ENCODE measurements around the gene AFF2. TPM values are rescaled to one million over a fixed set of nuclear protein-coding genes. Genes with fewer than 3 reads are reported as not detected.

Gene AFF2
- total and polyA plus RNA-seq, 5 donors from 2014 or later = 1.1 TPM; not detected in 4

DNA sequence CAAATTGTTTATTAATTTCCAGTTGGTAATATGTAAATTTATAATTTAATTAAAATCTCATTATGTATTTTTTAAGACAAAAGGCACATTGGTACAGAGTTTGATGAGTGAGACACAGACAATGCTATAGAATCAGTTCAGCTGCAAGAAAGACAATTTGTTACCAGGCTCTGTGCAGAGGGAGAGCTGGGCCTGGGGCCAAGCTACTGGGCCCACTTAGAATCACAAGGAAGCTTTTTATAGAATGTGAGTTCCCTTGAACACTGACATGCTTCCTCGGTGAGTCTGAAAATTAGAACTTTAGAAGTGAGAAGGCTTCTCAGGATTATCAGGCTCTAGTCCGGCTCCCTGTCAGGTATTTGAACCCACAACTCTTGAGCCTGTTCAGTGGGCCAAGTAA is 129.0 kb downstream of the AFF2 start:
- DNase-seq = no peak
- no peaks in the 10 kb centered on the region for H3K27me3 Mint-ChIP-seq

DNA sequence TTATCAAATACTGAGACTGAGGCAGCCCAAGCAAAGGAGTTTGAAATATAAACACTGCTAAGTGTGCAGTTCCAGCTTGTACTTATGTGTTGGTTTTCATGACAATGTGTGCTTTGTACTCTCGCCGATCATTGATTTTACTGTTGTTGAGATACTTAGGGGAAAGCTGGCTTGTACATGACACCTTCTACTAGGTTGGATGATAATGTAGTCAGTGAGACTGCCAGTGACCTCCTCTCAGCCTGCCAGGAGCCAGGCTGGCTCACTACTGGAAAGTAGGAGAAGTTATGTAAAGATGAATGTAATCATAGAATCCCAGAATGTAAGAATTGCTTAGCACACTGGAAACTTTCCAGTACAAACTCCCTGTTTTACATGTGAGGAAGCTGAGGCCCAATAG is 132.0 kb downstream of the AFF2 start:
- no peak overlapping the region for H3K4me3 ChIP-seq (ENCODE audit: low read depth, low read length)
- DNase-seq (no peak), ATAC-seq (ENCODE audit: low read depth in 2 of 2) (no peak)
- Mint-ChIP-seq H3K27ac (no peak overlapping the region), H3K9me3 (no peaks in the 10 kb centered on the region), H3K27me3 (no peaks in the 10 kb centered on the region), H3K36me3 (no peaks in the 10 kb centered on the region), H3K4me3 (no peak overlapping the region), H3K4me1 (no peaks in the 10 kb centered on the region)
- H3K4me1 ChIP-seq (ENCODE audit: control insufficient read depth, insufficient read depth, low read length, poor library complexity, severe bottlenecking) = no peaks in the 10 kb centered on the region
- no peaks in the 10 kb centered on the region for H3K27me3 ChIP-seq (ENCODE audit: control insufficient read depth, insufficient read depth, low read length)
- no peaks in the 10 kb centered on the region for H3K36me3 ChIP-seq (ENCODE audit: control insufficient read depth, insufficient read depth, low read length)
- H3K27ac ChIP-seq (ENCODE audit: insufficient read depth, low read length, poor library complexity, severe bottlenecking) = no peak overlapping the region
- H3K9me3 ChIP-seq (ENCODE audit: control insufficient read depth in 2 of 2, low read length in 2 of 2) = no peaks in the 10 kb centered on the region

More for the DNA sequence above, 129.0 kb downstream of the AFF2 start:
- no peak for ATAC-seq (ENCODE audit: low read depth in 2 of 2)
- H3K4me1 ChIP-seq (ENCODE audit: control insufficient read depth, insufficient read depth, low read length, poor library complexity, severe bottlenecking) = no peaks in the 10 kb centered on the region
- no peak overlapping the region for H3K27ac Mint-ChIP-seq
- no peak overlapping the region for H3K27ac ChIP-seq (ENCODE audit: insufficient read depth, low read length, poor library complexity, severe bottlenecking)
- H3K27me3 ChIP-seq (ENCODE audit: control insufficient read depth, insufficient read depth, low read length) = no peaks in the 10 kb centered on the region
- H3K4me3 ChIP-seq (ENCODE audit: low read depth, low read length) = no peak overlapping the region
- H3K36me3 ChIP-seq (ENCODE audit: control insufficient read depth, insufficient read depth, low read length) = no peaks in the 10 kb centered on the region
- no peaks in the 10 kb centered on the region for H3K4me1 Mint-ChIP-seq
- no peaks in the 10 kb centered on the region for H3K36me3 Mint-ChIP-seq
- no peaks in the 10 kb centered on the region for H3K9me3 Mint-ChIP-seq
- no peaks in the 10 kb centered on the region for H3K9me3 ChIP-seq (ENCODE audit: control insufficient read depth in 2 of 2, low read length in 2 of 2)
- no peak overlapping the region for H3K4me3 Mint-ChIP-seq

DNA sequence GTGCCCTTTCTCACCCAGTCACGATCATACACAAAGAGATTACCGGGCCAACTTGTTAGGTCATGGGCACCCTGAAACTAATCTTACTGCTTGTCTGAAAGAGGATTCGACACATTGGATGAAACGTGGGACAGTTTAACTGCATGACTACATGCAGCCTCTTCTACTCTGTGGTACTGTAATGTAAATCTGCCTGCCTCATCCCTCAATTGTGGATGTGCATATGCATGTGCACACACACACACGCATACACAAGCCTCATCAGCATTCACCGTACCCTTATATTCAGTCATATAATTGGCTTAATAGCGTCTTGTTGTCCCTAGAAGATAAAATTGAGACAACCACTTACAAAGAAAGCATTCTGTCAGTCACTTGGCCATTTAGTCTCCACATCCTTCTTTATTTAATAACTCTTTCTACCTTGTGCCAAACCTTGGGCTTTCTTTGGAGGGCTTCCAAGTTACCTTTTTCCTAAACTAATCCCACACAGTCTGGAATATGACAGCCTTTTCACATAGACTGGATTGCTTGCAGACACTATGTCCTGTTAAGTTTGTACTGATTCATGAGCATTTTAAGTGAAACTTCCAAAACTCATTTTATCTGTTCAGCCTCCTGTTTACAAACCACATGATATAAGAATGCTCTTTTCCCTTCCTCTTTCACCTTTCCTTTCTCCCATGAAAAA is 132.9 kb downstream of the AFF2 start:
- no peaks in the 10 kb centered on the region for H3K36me3 ChIP-seq (ENCODE audit: control insufficient read depth, insufficient read depth, low read length)
- Mint-ChIP-seq H3K36me3 (no peaks in the 10 kb centered on the region), H3K4me3 (no peak overlapping the region), H3K9me3 (no peaks in the 10 kb centered on the region), H3K4me1 (no peaks in the 10 kb centered on the region), H3K27me3 (no peaks in the 10 kb centered on the region), H3K27ac (no peak overlapping the region)
- H3K9me3 ChIP-seq (ENCODE audit: control insufficient read depth in 2 of 2, low read length in 2 of 2) = no peaks in the 10 kb centered on the region
- no peak for ATAC-seq (ENCODE audit: low read depth in 2 of 2)
- H3K27ac ChIP-seq (ENCODE audit: insufficient read depth, low read length, poor library complexity, severe bottlenecking) = no peak overlapping the region
- no peaks in the 10 kb centered on the region for H3K4me1 ChIP-seq (ENCODE audit: control insufficient read depth, insufficient read depth, low read length, poor library complexity, severe bottlenecking)
- no peak for DNase-seq
- H3K27me3 ChIP-seq (ENCODE audit: control insufficient read depth, insufficient read depth, low read length) = no peaks in the 10 kb centered on the region
- H3K4me3 ChIP-seq (ENCODE audit: low read depth, low read length) = no peak overlapping the region

DNA sequence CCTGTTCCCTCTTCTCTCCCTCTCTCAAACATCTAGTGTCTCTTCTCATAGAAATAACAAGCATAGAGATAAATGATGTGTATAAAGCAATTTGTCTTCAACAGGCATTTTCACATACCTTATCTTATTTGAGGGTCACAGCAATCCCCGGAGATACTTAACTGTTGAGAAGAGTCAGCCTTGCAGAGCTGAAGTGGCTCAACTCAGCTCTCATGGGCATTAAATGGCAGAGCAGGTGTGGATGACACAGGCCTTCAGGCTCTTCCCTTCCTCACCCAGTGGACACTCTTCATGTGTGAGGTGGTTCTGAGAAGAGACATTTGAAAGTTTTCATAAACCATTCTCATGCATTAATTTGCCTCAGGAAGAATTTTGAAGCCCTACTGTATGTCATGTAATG is 134.2 kb downstream of the AFF2 start:
- Mint-ChIP-seq H3K4me3 (no peak overlapping the region), H3K27me3 (no peaks in the 10 kb centered on the region), H3K27ac (no peak overlapping the region), H3K9me3 (no peaks in the 10 kb centered on the region), H3K4me1 (no peaks in the 10 kb centered on the region), H3K36me3 (no peaks in the 10 kb centered on the region)
- Histone ChIP-seq H3K4me3 (ENCODE audit: low read depth, low read length) (no peak overlapping the region), H3K36me3 (ENCODE audit: control insufficient read depth, insufficient read depth, low read length) (no peaks in the 10 kb centered on the region), H3K9me3 (ENCODE audit: control insufficient read depth in 2 of 2, low read length in 2 of 2) (no peaks in the 10 kb centered on the region), H3K4me1 (ENCODE audit: control insufficient read depth, insufficient read depth, low read length, poor library complexity, severe bottlenecking) (no peaks in the 10 kb centered on the region), H3K27ac (ENCODE audit: insufficient read depth, low read length, poor library complexity, severe bottlenecking) (no peak overlapping the region), H3K27me3 (ENCODE audit: control insufficient read depth, insufficient read depth, low read length) (no peaks in the 10 kb centered on the region)
- DNase-seq (no peak), ATAC-seq (ENCODE audit: low read depth in 2 of 2) (no peak)

DNA sequence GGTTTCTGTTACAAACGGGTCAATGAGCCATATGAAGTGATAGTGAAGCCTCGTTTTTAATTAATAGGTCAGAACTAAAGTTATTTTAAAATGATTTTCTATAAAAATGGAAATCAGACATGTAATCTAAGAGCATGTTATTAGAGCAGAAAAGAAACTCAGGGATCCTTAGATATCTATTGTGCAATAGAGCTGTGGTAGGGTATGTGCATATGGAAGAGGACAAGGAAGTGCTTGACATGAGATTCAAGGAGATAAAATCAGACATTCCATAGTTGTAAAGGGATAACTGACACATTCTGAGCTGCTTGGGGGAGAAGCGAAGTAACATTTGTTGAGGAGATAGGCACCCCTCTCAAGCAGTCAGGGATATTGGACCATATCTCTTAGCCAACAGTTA is 143.0 kb downstream of the AFF2 start:
- H3K36me3 Mint-ChIP-seq = no peaks in the 10 kb centered on the region
- no peak overlapping the region for H3K4me3 Mint-ChIP-seq
- no peak for DNase-seq
- Histone ChIP-seq H3K36me3 (ENCODE audit: control insufficient read depth, insufficient read depth, low read length) (no peaks in the 10 kb centered on the region), H3K9me3 (ENCODE audit: control insufficient read depth in 2 of 2, low read length in 2 of 2) (no peaks in the 10 kb centered on the region), H3K27me3 (ENCODE audit: control insufficient read depth, insufficient read depth, low read length) (no peaks in the 10 kb centered on the region), H3K27ac (ENCODE audit: insufficient read depth, low read length, poor library complexity, severe bottlenecking) (no peak overlapping the region), H3K4me1 (ENCODE audit: control insufficient read depth, insufficient read depth, low read length, poor library complexity, severe bottlenecking) (no peaks in the 10 kb centered on the region), H3K4me3 (ENCODE audit: low read depth, low read length) (no peak overlapping the region)
- H3K27ac Mint-ChIP-seq = no peak overlapping the region
- H3K27me3 Mint-ChIP-seq = no peaks in the 10 kb centered on the region
- no peaks in the 10 kb centered on the region for H3K9me3 Mint-ChIP-seq
- no peak for ATAC-seq (ENCODE audit: low read depth in 2 of 2)
- no peaks in the 10 kb centered on the region for H3K4me1 Mint-ChIP-seq

DNA sequence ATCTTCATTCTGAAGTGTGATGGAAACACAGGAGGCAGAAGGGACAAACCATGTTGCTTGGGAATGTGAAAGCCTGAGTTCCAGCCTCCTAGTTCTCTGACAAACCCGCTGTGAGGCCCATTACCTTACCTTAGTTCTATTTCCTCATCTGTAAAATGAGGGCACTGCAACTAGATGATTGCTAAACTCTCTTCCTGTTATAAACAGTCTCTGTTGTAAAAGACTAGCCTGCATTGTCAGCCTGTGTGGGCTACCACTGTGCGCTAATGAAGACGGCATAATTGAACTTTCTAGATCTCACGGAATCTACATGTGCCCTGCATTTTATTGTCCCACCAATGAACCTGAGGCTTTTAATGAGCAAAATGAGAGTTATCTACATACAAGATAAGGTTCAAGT is 147.2 kb downstream of the AFF2 start:
- Histone ChIP-seq H3K27me3 (ENCODE audit: control insufficient read depth, insufficient read depth, low read length) (no peaks in the 10 kb centered on the region), H3K4me1 (ENCODE audit: control insufficient read depth, insufficient read depth, low read length, poor library complexity, severe bottlenecking) (no peaks in the 10 kb centered on the region), H3K4me3 (ENCODE audit: low read depth, low read length) (no peak overlapping the region), H3K9me3 (ENCODE audit: control insufficient read depth in 2 of 2, low read length in 2 of 2) (no peaks in the 10 kb centered on the region), H3K27ac (ENCODE audit: insufficient read depth, low read length, poor library complexity, severe bottlenecking) (no peak overlapping the region), H3K36me3 (ENCODE audit: control insufficient read depth, insufficient read depth, low read length) (no peaks in the 10 kb centered on the region)
- Mint-ChIP-seq H3K36me3 (no peaks in the 10 kb centered on the region), H3K4me3 (no peak overlapping the region), H3K4me1 (no peaks in the 10 kb centered on the region), H3K27me3 (no peaks in the 10 kb centered on the region), H3K27ac (no peak overlapping the region), H3K9me3 (no peaks in the 10 kb centered on the region)
- DNase-seq (no peak), ATAC-seq (ENCODE audit: low read depth in 2 of 2) (no peak)

DNA sequence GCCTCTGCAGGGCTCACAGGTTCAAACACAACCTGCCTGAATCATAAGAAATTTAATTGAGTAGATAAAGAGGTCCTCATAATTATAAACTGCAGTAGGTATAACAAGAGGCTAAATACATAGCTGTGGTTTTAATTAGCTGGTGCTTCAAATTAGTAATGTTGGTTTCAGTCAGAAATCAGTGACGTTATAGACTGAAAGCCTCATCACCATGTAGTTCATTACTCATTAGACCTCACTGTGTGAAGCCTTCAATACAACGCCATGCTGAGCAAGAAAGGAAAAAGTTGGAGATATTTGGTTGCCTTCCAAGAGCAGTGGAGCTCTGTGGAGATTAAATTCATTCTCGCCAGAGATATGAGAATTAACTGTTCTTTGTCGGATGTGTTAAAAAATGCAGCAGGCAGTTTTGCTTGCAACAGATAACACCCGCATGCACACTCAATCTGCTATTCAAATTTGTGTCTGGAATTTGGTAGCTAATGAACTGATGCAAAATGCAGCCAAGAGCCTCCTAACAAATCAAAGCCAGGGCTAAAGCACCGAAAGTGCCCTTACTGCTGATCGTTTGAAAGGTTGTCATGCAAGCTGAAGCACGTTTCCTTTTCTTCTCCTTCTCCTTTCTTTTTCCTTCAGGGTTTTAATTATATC is 148.9 kb downstream of the AFF2 start:
- Mint-ChIP-seq H3K4me3 (no peak overlapping the region), H3K27ac (no peak overlapping the region), H3K9me3 (no peaks in the 10 kb centered on the region), H3K27me3 (no peaks in the 10 kb centered on the region), H3K36me3 (peaks cover under 1% of the 10 kb centered on the region), H3K4me1 (no peaks in the 10 kb centered on the region)
- H3K4me1 ChIP-seq (ENCODE audit: control insufficient read depth, insufficient read depth, low read length, poor library complexity, severe bottlenecking) = no peaks in the 10 kb centered on the region
- no peak overlapping the region for H3K27ac ChIP-seq (ENCODE audit: insufficient read depth, low read length, poor library complexity, severe bottlenecking)
- no peak overlapping the region for H3K4me3 ChIP-seq (ENCODE audit: low read depth, low read length)
- DNase-seq (no peak), ATAC-seq (ENCODE audit: low read depth in 2 of 2) (no peak)
- no peaks in the 10 kb centered on the region for H3K9me3 ChIP-seq (ENCODE audit: control insufficient read depth in 2 of 2, low read length in 2 of 2)
- H3K27me3 ChIP-seq (ENCODE audit: control insufficient read depth, insufficient read depth, low read length) = no peaks in the 10 kb centered on the region
- H3K36me3 ChIP-seq (ENCODE audit: control insufficient read depth, insufficient read depth, low read length) = no peaks in the 10 kb centered on the region

DNA sequence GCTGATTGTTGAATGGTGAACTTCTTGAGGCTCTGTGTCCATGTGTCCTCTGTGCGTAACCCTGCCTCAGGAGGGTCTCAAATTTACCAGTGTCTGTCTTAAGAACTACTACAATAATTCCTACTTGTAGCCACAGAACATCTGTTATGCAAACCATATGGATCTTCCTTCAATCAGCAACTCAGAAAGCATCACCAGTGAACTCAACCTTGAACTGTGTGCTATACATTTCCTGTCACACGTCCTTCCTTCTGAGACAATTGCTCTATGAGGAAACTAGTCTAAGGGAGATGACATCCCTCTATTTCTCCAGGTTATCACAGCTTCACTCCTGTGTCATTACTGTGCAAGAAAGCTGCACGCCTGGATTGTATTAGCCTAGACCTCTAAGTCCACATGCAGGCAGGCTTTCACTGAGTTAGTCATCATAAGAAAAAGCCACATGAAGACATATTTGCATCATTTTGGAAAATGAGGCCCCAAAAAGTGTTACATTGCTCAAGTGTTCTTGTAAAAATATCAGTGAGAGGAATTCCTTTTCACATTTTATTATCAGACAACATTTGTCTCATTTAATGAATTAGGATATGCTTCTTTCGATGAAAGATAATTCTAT is 157.8 kb downstream of the AFF2 start:
- DNase-seq (no peak), ATAC-seq (ENCODE audit: low read depth in 2 of 2) (no peak)
- no peaks in the 10 kb centered on the region for H3K9me3 ChIP-seq (ENCODE audit: control insufficient read depth in 2 of 2, low read length in 2 of 2)
- Mint-ChIP-seq H3K4me1 (no peaks in the 10 kb centered on the region), H3K9me3 (peaks cover 0 to 1% (median 0%) of the 10 kb centered on the region in 7 donors), H3K36me3 (peaks cover 3% of the 10 kb centered on the region), H3K4me3 (no peak overlapping the region), H3K27ac (no peak overlapping the region), H3K27me3 (no peaks in the 10 kb centered on the region)
- no peak overlapping the region for H3K27ac ChIP-seq (ENCODE audit: insufficient read depth, low read length, poor library complexity, severe bottlenecking)
- H3K36me3 ChIP-seq (ENCODE audit: control insufficient read depth, insufficient read depth, low read length) = no peaks in the 10 kb centered on the region
- no peaks in the 10 kb centered on the region for H3K4me1 ChIP-seq (ENCODE audit: control insufficient read depth, insufficient read depth, low read length, poor library complexity, severe bottlenecking)
- H3K27me3 ChIP-seq (ENCODE audit: control insufficient read depth, insufficient read depth, low read length) = no peaks in the 10 kb centered on the region
- H3K4me3 ChIP-seq (ENCODE audit: low read depth, low read length) = no peak overlapping the region
